GM23338 (cell line): ENCODE measurements around the gene SLC7A14. TPM values are rescaled to one million over a fixed set of nuclear protein-coding genes. Genes with fewer than 3 reads are reported as not detected.

ENCODE experiments used
- ATAC-seq: fragments of 200-7000 bp; cut with Tn5 transposase; 3 replicates; pipeline ENCODE4 v1.9.1; 2020
- DNase-seq: peaks from one replicate; pipeline ENCODE4 v3.0.0-alpha.2; 2015; ENCODE audit warnings: low spot score
- H2AFZ ChIP-seq: fragments of 200-600 bp; sonication (generic); 2 replicates; pipeline ENCODE4 v1.8.0; 2016; ENCODE audit warnings: antibody characterized with exemption, mild to moderate bottlenecking, moderate library complexity
- H3F3A ChIP-seq: fragments of 200-600 bp; sonication (generic); replicated peaks from 2 replicates; pipeline ENCODE4 v1.8.0; 2017; ENCODE audit warnings: antibody characterized with exemption, mixed run types, low read depth
- H3K27ac ChIP-seq: fragments of 200-600 bp; sonication (generic); 2 replicates; pipeline ENCODE4 v1.6.1; 2016; ENCODE audit warnings: low read depth
- H3K27me3 ChIP-seq: fragments of 200-600 bp; sonication (generic); 2 replicates; pipeline ENCODE4 v1.8.0; 2016; ENCODE audit warnings: mild to moderate bottlenecking, mixed run types, moderate library complexity; ENCODE audit not compliant: insufficient read depth
- H3K36me3 ChIP-seq: fragments of 200-600 bp; sonication (generic); 2 replicates; pipeline ENCODE4 v1.8.0; 2016; ENCODE audit warnings: mild to moderate bottlenecking; ENCODE audit not compliant: insufficient read depth
- H3K4me1 ChIP-seq: fragments of 200-600 bp; sonication (generic); 2 replicates; pipeline ENCODE4 v1.8.0; 2016; ENCODE audit warnings: mild to moderate bottlenecking, moderate library complexity; ENCODE audit not compliant: insufficient read depth
- H3K4me2 ChIP-seq: fragments of 200-600 bp; sonication (generic); 2 replicates; pipeline ENCODE4 v1.7.1; 2017; ENCODE audit warnings: mixed run types
- H3K4me3 ChIP-seq: fragments of 200-600 bp; sonication (generic); 2 replicates; pipeline ENCODE4 v1.6.1; 2016; ENCODE audit warnings: mixed run types
- H3K79me2 ChIP-seq: fragments of 200-600 bp; sonication (generic); replicated peaks from 2 replicates; pipeline ENCODE4 v1.8.0; 2017; ENCODE audit warnings: mild to moderate bottlenecking; ENCODE audit not compliant: insufficient read depth
- H3K9me2 ChIP-seq: fragments of 200-600 bp; sonication (generic); 2 replicates; pipeline ENCODE4 v1.8.0; 2017; ENCODE audit not compliant: insufficient read depth
- H4K20me1 ChIP-seq: fragments of 200-600 bp; sonication (generic); replicated peaks from 2 replicates; pipeline ENCODE4 v1.8.0; 2017; ENCODE audit warnings: mild to moderate bottlenecking; ENCODE audit not compliant: insufficient read depth
- H3K27ac Mint-ChIP-seq: 2 replicates; pipeline ENCODE4 v1.8.0; 2020; ENCODE audit warnings: inconsistent platforms, mild to moderate bottlenecking, moderate library complexity, mixed read lengths
- H3K27me3 Mint-ChIP-seq: 3 replicates; pipeline ENCODE4 v1.8.0; 2022; ENCODE audit warnings: low read depth, mild to moderate bottlenecking, moderate library complexity, mixed read lengths, inconsistent platforms; ENCODE audit not compliant: insufficient read depth, poor library complexity
- H3K36me3 Mint-ChIP-seq: 3 replicates; pipeline ENCODE4 v1.8.0; 2021; ENCODE audit warnings: low read depth, mild to moderate bottlenecking, inconsistent platforms, moderate library complexity, mixed read lengths
- H3K4me1 Mint-ChIP-seq: 3 replicates; pipeline ENCODE4 v1.8.0; 2020; ENCODE audit warnings: mild to moderate bottlenecking, inconsistent platforms, mixed read lengths
- H3K4me3 Mint-ChIP-seq: 3 replicates; pipeline ENCODE4 v1.8.0; 2021; ENCODE audit warnings: moderate library complexity, mild to moderate bottlenecking, inconsistent platforms, mixed read lengths
- H3K9me3 Mint-ChIP-seq: 3 replicates; pipeline ENCODE4 v1.8.0; 2020; ENCODE audit warnings: moderate library complexity, mild to moderate bottlenecking, inconsistent platforms, mixed read lengths
- CREB1 ChIP-seq: fragments of 250-450 bp; sonication (Bioruptor Pico); IDR thresholded peaks from 2 replicates; pipeline ENCODE4 v1.5.0; 2020; ENCODE audit warnings: low read depth, mild to moderate bottlenecking, moderate library complexity
- EZH2 ChIP-seq: fragments of 200-600 bp; sonication (generic); IDR thresholded peaks from one replicate; pipeline ENCODE4 v1.8.0; 2017; ENCODE audit warnings: antibody characterized with exemption, mild to moderate bottlenecking, low read depth; ENCODE audit not compliant: unreplicated experiment
- EZH2phosphoT487 ChIP-seq: fragments of 200-600 bp; sonication (generic); IDR thresholded peaks from one replicate; pipeline ENCODE4 v1.8.1; 2018; ENCODE audit warnings: antibody characterized with exemption; ENCODE audit not compliant: unreplicated experiment
- JUNB ChIP-seq: IDR thresholded peaks from one replicate; pipeline ENCODE4 v1.6.1; 2016; ENCODE audit warnings: antibody characterized with exemption; ENCODE audit not compliant: unreplicated experiment
- NANOG ChIP-seq: IDR thresholded peaks from 2 replicates; pipeline ENCODE4 v1.6.1; 2016; ENCODE audit warnings: antibody characterized with exemption, borderline replicate concordance
- POLR2AphosphoS5 ChIP-seq: IDR thresholded peaks from 2 replicates; pipeline ENCODE4 v1.6.1; 2016; ENCODE audit warnings: antibody characterized with exemption, low read depth
- STAT1 ChIP-seq: IDR thresholded peaks from one replicate; pipeline ENCODE4 v1.6.1; 2016; ENCODE audit warnings: antibody characterized with exemption; ENCODE audit not compliant: unreplicated experiment
- ZNF114 ChIP-seq: fragments of 250-450 bp; sonication (Bioruptor Pico); IDR thresholded peaks from 2 replicates; pipeline ENCODE4 v1.5.0; 2020; ENCODE audit warnings: mild to moderate bottlenecking, moderate library complexity
- ZNF331 ChIP-seq: fragments of 250-450 bp; sonication (Bioruptor Pico); IDR thresholded peaks from 2 replicates; pipeline ENCODE4 v1.5.0; 2020; ENCODE audit warnings: low read depth, mild to moderate bottlenecking, moderate library complexity
- polyA plus RNA-seq: library from polyadenylated mRNA; unstranded; fragments of >200 nt; fragmentation: Nextera tagmentation; extraction: Ambion mirVana; gene quantifications from 2 replicates; pipeline ENCODE4 v1.2.1, GENCODE V29; 2016
- total RNA-seq: library from RNA; depleted of rRNA; stranded (reverse); fragments of >200 nt; shearing (Covaris generic); gene quantifications from 2 replicates; pipeline ENCODE4 v1.2.3, GENCODE V29; 2014
- TF ChIP-seq, protein P1 (sequence below): IDR thresholded peaks from one replicate; pipeline ENCODE4 v1.6.1; 2018; ENCODE audit warnings: antibody characterized with exemption; ENCODE audit not compliant: unreplicated experiment
- TF ChIP-seq, protein P2 (sequence below), 2 experiments: fragments of 200-600 bp in 1 of 2; sonication (generic) in 1 of 2; conservative IDR thresholded peaks; 2 replicates each; pipeline versions ENCODE4 v1.5.1 to v1.6.1; 2016 to 2017; ENCODE audit warnings: antibody characterized with exemption in 2 of 2, low read depth in 2 of 2, mild to moderate bottlenecking in 2 of 2, moderate library complexity in 1 of 2
- TF ChIP-seq, protein P3 (sequence below): fragments of 250-450 bp; sonication (Bioruptor Pico); IDR thresholded peaks from 2 replicates; pipeline ENCODE4 v1.5.0; 2020; ENCODE audit warnings: mild to moderate bottlenecking, moderate library complexity
- TF ChIP-seq, protein P4 (sequence below): IDR thresholded peaks from 2 replicates; pipeline ENCODE4 v1.6.1; 2016; ENCODE audit warnings: antibody characterized with exemption

SLC7A14 gene
- total and polyA plus RNA-seq, 2 experiments from 2014 or later = 0.49 to 0.82 TPM

DNA sequence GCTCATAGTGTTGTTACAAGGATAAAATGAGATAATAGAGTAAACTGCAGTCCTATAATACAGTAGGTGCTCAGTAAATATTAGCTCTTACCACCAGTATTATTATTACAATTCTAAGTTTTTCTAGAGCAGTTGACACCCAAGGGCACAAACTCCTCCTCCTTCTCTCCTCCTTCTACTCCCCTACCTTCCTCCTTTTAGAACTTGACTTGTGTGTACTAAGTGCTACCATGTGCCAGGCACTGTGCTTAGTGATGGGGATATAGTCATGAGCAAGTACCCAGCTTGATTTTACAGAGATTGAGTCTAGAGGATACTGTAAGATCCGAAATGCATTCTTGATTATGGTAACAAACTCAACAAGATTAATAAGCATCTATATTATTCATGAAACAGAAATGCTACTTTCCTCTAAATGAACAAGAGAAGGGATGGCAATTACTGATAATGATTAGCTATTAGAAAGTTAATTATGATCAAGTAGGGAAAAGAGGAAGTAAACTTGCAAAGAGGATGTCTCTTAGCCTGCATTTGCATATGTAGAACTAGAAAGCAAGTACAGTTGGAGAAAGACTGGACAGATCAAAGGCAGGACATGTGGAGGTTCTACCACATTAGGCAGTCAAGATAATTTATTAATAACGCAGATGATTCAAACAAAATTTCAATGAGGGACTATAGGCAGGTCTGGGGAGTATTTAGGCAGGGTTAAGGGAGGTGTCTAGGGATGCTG is 94.9 kb downstream of the SLC7A14 start:
- no peak for DNase-seq
- Mint-ChIP-seq H3K4me1 (peaks cover 20% of the 10 kb centered on the region), H3K27me3 (peaks cover 8% of the 10 kb centered on the region), H3K9me3 (no peaks in the 10 kb centered on the region), H3K27ac (no peak overlapping the region), H3K4me3 (no peak overlapping the region), H3K36me3 (no peaks in the 10 kb centered on the region; the same call in 2 of the 3 replicates)
- Histone ChIP-seq H3K27me3 (no peaks in the 10 kb centered on the region), H3K4me3 (no peak overlapping the region), H3K4me2 (no peak overlapping the region), H3F3A (no peaks in the 10 kb centered on the region), H3K27ac (no peak overlapping the region), H3K36me3 (no peaks in the 10 kb centered on the region), H4K20me1 (no peaks in the 10 kb centered on the region), H3K9me2 (no peaks in the 10 kb centered on the region), H2AFZ (no peak overlapping the region), H3K4me1 (peaks cover 14% of the 10 kb centered on the region; the same call in 1 of the 2 replicates), H3K79me2 (no peaks in the 10 kb centered on the region)
- TF ChIP-seq EZH2 = no peak
- TF ChIP-seq, protein P1, sequence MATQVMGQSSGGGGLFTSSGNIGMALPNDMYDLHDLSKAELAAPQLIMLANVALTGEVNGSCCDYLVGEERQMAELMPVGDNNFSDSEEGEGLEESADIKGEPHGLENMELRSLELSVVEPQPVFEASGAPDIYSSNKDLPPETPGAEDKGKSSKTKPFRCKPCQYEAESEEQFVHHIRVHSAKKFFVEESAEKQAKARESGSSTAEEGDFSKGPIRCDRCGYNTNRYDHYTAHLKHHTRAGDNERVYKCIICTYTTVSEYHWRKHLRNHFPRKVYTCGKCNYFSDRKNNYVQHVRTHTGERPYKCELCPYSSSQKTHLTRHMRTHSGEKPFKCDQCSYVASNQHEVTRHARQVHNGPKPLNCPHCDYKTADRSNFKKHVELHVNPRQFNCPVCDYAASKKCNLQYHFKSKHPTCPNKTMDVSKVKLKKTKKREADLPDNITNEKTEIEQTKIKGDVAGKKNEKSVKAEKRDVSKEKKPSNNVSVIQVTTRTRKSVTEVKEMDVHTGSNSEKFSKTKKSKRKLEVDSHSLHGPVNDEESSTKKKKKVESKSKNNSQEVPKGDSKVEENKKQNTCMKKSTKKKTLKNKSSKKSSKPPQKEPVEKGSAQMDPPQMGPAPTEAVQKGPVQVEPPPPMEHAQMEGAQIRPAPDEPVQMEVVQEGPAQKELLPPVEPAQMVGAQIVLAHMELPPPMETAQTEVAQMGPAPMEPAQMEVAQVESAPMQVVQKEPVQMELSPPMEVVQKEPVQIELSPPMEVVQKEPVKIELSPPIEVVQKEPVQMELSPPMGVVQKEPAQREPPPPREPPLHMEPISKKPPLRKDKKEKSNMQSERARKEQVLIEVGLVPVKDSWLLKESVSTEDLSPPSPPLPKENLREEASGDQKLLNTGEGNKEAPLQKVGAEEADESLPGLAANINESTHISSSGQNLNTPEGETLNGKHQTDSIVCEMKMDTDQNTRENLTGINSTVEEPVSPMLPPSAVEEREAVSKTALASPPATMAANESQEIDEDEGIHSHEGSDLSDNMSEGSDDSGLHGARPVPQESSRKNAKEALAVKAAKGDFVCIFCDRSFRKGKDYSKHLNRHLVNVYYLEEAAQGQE = no peak
- TF ChIP-seq, protein P2, sequence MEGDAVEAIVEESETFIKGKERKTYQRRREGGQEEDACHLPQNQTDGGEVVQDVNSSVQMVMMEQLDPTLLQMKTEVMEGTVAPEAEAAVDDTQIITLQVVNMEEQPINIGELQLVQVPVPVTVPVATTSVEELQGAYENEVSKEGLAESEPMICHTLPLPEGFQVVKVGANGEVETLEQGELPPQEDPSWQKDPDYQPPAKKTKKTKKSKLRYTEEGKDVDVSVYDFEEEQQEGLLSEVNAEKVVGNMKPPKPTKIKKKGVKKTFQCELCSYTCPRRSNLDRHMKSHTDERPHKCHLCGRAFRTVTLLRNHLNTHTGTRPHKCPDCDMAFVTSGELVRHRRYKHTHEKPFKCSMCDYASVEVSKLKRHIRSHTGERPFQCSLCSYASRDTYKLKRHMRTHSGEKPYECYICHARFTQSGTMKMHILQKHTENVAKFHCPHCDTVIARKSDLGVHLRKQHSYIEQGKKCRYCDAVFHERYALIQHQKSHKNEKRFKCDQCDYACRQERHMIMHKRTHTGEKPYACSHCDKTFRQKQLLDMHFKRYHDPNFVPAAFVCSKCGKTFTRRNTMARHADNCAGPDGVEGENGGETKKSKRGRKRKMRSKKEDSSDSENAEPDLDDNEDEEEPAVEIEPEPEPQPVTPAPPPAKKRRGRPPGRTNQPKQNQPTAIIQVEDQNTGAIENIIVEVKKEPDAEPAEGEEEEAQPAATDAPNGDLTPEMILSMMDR (conservative IDR thresholded peaks at IDR 0.05; ENCODE audit: low read depth in 2 of 2) = no peak
- TF ChIP-seq EZH2phosphoT487 = no peak
- TF ChIP-seq JUNB = no peak
- TF ChIP-seq, protein P3, sequence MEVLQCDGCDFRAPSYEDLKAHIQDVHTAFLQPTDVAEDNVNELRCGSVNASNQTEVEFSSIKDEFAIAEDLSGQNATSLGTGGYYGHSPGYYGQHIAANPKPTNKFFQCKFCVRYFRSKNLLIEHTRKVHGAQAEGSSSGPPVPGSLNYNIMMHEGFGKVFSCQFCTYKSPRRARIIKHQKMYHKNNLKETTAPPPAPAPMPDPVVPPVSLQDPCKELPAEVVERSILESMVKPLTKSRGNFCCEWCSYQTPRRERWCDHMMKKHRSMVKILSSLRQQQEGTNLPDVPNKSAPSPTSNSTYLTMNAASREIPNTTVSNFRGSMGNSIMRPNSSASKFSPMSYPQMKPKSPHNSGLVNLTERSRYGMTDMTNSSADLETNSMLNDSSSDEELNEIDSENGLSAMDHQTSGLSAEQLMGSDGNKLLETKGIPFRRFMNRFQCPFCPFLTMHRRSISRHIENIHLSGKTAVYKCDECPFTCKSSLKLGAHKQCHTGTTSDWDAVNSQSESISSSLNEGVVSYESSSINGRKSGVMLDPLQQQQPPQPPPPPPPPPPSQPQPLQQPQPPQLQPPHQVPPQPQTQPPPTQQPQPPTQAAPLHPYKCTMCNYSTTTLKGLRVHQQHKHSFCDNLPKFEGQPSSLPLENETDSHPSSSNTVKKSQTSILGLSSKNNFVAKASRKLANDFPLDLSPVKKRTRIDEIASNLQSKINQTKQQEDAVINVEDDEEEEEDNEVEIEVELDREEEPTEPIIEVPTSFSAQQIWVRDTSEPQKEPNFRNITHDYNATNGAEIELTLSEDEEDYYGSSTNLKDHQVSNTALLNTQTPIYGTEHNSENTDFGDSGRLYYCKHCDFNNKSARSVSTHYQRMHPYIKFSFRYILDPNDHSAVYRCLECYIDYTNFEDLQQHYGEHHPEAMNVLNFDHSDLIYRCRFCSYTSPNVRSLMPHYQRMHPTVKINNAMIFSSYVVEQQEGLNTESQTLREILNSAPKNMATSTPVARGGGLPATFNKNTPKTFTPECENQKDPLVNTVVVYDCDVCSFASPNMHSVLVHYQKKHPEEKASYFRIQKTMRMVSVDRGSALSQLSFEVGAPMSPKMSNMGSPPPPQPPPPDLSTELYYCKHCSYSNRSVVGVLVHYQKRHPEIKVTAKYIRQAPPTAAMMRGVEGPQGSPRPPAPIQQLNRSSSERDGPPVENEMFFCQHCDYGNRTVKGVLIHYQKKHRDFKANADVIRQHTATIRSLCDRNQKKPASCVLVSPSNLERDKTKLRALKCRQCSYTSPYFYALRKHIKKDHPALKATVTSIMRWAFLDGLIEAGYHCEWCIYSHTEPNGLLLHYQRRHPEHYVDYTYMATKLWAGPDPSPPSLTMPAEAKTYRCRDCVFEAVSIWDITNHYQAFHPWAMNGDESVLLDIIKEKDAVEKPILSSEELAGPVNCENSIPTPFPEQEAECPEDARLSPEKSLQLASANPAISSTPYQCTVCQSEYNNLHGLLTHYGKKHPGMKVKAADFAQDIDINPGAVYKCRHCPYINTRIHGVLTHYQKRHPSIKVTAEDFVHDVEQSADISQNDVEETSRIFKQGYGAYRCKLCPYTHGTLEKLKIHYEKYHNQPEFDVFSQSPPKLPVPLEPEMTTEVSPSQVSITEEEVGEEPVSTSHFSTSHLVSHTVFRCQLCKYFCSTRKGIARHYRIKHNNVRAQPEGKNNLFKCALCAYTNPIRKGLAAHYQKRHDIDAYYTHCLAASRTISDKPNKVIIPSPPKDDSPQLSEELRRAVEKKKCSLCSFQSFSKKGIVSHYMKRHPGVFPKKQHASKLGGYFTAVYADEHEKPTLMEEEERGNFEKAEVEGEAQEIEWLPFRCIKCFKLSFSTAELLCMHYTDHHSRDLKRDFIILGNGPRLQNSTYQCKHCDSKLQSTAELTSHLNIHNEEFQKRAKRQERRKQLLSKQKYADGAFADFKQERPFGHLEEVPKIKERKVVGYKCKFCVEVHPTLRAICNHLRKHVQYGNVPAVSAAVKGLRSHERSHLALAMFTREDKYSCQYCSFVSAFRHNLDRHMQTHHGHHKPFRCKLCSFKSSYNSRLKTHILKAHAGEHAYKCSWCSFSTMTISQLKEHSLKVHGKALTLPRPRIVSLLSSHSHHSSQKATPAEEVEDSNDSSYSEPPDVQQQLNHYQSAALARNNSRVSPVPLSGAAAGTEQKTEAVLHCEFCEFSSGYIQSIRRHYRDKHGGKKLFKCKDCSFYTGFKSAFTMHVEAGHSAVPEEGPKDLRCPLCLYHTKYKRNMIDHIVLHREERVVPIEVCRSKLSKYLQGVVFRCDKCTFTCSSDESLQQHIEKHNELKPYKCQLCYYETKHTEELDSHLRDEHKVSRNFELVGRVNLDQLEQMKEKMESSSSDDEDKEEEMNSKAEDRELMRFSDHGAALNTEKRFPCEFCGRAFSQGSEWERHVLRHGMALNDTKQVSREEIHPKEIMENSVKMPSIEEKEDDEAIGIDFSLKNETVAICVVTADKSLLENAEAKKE (CRISPR knock-in tag) = no peak
- TF ChIP-seq, protein P4, sequence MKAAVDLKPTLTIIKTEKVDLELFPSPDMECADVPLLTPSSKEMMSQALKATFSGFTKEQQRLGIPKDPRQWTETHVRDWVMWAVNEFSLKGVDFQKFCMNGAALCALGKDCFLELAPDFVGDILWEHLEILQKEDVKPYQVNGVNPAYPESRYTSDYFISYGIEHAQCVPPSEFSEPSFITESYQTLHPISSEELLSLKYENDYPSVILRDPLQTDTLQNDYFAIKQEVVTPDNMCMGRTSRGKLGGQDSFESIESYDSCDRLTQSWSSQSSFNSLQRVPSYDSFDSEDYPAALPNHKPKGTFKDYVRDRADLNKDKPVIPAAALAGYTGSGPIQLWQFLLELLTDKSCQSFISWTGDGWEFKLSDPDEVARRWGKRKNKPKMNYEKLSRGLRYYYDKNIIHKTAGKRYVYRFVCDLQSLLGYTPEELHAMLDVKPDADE = no peak
- TF ChIP-seq ZNF114 (CRISPR knock-in tag) = no peak
- no peak for TF ChIP-seq NANOG
- no peak for TF ChIP-seq STAT1
- no peak for TF ChIP-seq ZNF331 (CRISPR knock-in tag)
- no peak for TF ChIP-seq CREB1
- TF ChIP-seq POLR2AphosphoS5 = no peak
- ATAC-seq = no peak
